Esophagus squamous epithelium (tissue), 5 donors: Measurements from ENCODE around the gene SREBF2. TPM values are rescaled to one million over a fixed set of nuclear protein-coding genes. Genes with fewer than 3 reads are reported as not detected.

ENCODE experiments used
- DNase-seq: peaks from one replicate; lab custom pipeline; 2025; lab: John Stamatoyannopoulos, UW
- H3K27ac ChIP-seq, 4 donors: fragments of 200-600 bp; sonication (generic); one replicate each; pipeline ENCODE4 v1.5.1; 2016 to 2019; ENCODE audit warnings: mild to moderate bottlenecking in 1 of 4
- H3K27me3 ChIP-seq, 4 donors: fragments of 200-600 bp; sonication (generic); 1 replicate in 3 of 4; 2 replicates in 1 of 4; pipeline versions ENCODE4 v1.5.1 to v1.6.0; 2017 to 2021; ENCODE audit warnings: antibody characterized with exemption in 1 of 4
- H3K36me3 ChIP-seq, 3 donors: fragments of 200-600 bp; sonication (generic); one replicate each; pipeline ENCODE4 v1.5.1; 2016 to 2019
- H3K4me1 ChIP-seq, 3 donors: fragments of 200-600 bp; sonication (generic); one replicate each; pipeline ENCODE4 v1.5.1; 2017 to 2019
- H3K4me3 ChIP-seq, 4 donors: fragments of 200-600 bp; sonication (generic); 1 replicate in 3 of 4; 2 replicates in 1 of 4; pipeline ENCODE4 v1.5.1; 2016 to 2019; ENCODE audit warnings: mild to moderate bottlenecking in 2 of 4, moderate library complexity in 1 of 4
- H3K9me3 ChIP-seq, 3 donors: fragments of 200-600 bp; sonication (generic); one replicate each; pipeline ENCODE4 v1.5.1; 2016 to 2019
- CTCF ChIP-seq, 6 experiments: fragments of 450-650 bp in 4 of 6; fragments of 200-600 bp in 2 of 6; sonication (generic) in 2 of 6; IDR thresholded peaks; one replicate each; pipeline ENCODE4 v1.5.1; 2016 to 2019; ENCODE audit warnings: antibody characterized with exemption in 6 of 6, mild to moderate bottlenecking in 4 of 6, moderate library complexity in 4 of 6
- POLR2A ChIP-seq, 4 donors: fragments of 450-650 bp; IDR thresholded peaks; one replicate each; pipeline ENCODE4 v1.6.1; 2017; ENCODE audit warnings: antibody characterized with exemption in 4 of 4, mild to moderate bottlenecking in 4 of 4, moderate library complexity in 3 of 4
- WGBS, 2 donors: methylation state at CpG; one replicate each; pipeline ENCODE4 v1.1.5; 2018; 5-methylcytosine and 5-hydroxymethylcytosine counted together
- intact Hi-C: fragments of 100-400 bp; cut with DNase I; formaldehyde crosslinking; loops from one replicate; pipeline ENCODE4 v1.15.0; 2022
- total RNA-seq, 4 donors: library from RNA; depleted of rRNA; stranded (reverse); fragments of >200 nt; gene quantifications; one replicate each; pipeline ENCODE4 v1.1.0, GENCODE V29; 2016
- donor health status: DM: yes; HTN: yes; CAD: no.

SREBF2 gene
- total RNA-seq, 4 donors from 2014 or later = 72.8 to 138 (median 98.6) TPM

DNA sequence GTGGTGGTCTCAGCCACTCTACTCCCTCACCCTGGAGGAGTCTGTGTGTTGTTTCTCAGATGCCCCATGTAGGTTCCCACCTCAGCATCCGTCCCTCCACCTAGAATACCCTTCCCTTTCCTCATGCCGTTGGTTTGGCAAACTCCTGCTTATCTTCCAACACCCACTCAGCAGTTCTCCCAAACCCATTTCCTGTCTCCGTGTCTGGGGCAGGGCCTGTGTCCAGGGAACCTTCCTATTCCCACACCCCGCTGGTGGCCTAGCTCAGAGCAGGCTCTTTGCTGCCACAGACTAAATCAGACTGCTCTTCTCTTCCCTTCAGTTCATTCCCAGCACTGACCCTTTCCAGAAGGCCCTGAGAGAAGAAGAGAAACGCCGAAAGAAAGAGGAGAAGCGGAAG is 7.5 kb upstream of the SREBF2 start:
- no peak for DNase-seq
- H3K27ac ChIP-seq = no peak overlapping the region
- H3K27me3 ChIP-seq = no peaks in the 10 kb centered on the region
- peaks cover 8 to 35% (median 10%) of the 10 kb centered on the region in 3 donors for H3K4me1 ChIP-seq
- H3K9me3 ChIP-seq = no peaks in the 10 kb centered on the region
- no peak for TF ChIP-seq POLR2A (IDR thresholded peaks at IDR 0.05)
- no peak for TF ChIP-seq CTCF (IDR thresholded peaks at IDR 0.05)
- peaks cover 0 to 11% (median 0%) of the 10 kb centered on the region in 3 donors for H3K36me3 ChIP-seq
- no peak overlapping the region for H3K4me3 ChIP-seq
- WGBS, 2 donors = 55 to 69% methylated on average over 4 to 5 of the region's 7 CpGs
- intact Hi-C loops = no loop called here

DNA sequence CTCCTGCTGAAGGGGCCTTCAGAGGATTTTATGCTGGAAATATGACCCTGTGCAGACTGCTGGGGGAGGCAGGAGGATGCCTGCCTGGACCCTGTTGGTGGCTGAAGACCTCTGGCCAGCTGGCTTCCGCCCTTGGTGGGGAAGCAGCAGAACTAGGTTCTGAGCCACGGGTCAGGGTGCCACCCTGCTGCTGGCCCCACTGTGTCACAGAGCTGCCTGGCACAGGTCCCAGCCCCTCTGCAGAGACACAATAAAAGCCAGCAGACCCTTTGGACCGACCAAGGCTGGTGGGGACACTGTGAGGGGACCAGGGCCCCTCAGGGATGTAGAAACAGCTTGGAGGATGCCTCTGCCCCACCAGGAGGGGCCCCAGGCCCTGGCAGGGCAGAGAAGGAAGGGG is 6.9 kb upstream of the SREBF2 start:
- Histone ChIP-seq H3K4me1 (peaks cover 8 to 38% (median 11%) of the 10 kb centered on the region in 3 donors), H3K36me3 (peaks cover 0 to 11% (median 0%) of the 10 kb centered on the region in 3 donors), H3K27ac (peak overlapping the region in 2 of 4 donors; percentile 5 to 33), H3K9me3 (no peaks in the 10 kb centered on the region), H3K27me3 (no peaks in the 10 kb centered on the region), H3K4me3 (no peak overlapping the region)
- intact Hi-C loops = no loop called here
- no peak for TF ChIP-seq CTCF (IDR thresholded peaks at IDR 0.05)
- TF ChIP-seq POLR2A (IDR thresholded peaks at IDR 0.05) = no peak
- DNase-seq = no peak
- WGBS, 2 donors = no CpG with 5 or more reads among the region's 3 CpGs

- peak overlapping the region in 2 of 4 donors; percentile 5 to 33 for H3K27ac ChIP-seq
- no peaks in the 10 kb centered on the region for H3K9me3 ChIP-seq
- no peak for DNase-seq
- 68 to 70% methylated on average over 2 of the region's 11 CpGs for WGBS, 2 donors
- H3K4me1 ChIP-seq = peaks cover 8 to 45% (median 18%) of the 10 kb centered on the region in 3 donors
- TF ChIP-seq CTCF (IDR thresholded peaks at IDR 0.05) (no peak), POLR2A (IDR thresholded peaks at IDR 0.05) (no peak)
- H3K36me3 ChIP-seq = peaks cover 0 to 11% (median 0%) of the 10 kb centered on the region in 3 donors
- H3K4me3 ChIP-seq = no peak overlapping the region
- intact Hi-C loops = no loop called here
- H3K27me3 ChIP-seq = no peaks in the 10 kb centered on the region
Measured at GRCh38 chr22:41826430-41827383, 6.2 kb upstream of the SREBF2 start.

DNA sequence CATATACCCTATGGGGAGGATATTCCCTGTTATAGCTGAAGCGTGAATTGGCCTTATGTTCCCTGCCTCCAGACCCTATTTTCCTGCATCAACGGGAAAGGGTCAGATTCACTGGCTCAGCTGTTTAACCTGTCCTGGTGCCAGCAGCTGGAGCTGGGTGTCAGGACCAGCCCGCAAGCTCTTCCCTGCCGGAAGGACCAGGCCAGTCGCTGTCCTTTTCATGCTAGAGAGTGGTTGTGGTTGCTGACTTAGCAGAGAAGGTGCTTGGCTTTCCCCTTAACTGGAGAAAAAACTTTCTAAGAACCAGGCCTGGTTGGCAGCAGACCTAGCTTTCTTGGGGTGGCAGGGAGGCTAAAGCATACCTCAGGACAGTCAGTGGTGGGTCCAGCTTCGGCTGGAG is 5.2 kb upstream of the SREBF2 start:
- 81 to 93% methylated on average over 3 to 5 of the region's 6 CpGs for WGBS, 2 donors
- intact Hi-C loops = no loop called here
- no peak for DNase-seq

More for the DNA sequence above, 5.2 kb upstream of the SREBF2 start:
- TF ChIP-seq POLR2A (IDR thresholded peaks at IDR 0.05) (no peak), CTCF (IDR thresholded peaks at IDR 0.05) (no peak)
- Histone ChIP-seq H3K9me3 (no peaks in the 10 kb centered on the region), H3K36me3 (peaks cover 0 to 11% (median 0%) of the 10 kb centered on the region in 3 donors), H3K4me3 (no peak overlapping the region), H3K27ac (no peak overlapping the region), H3K4me1 (peaks cover 8 to 52% (median 18%) of the 10 kb centered on the region in 3 donors), H3K27me3 (no peaks in the 10 kb centered on the region)
